HG03039 (cell line): ENCODE results near the gene TNIP1.

ENCODE experiments used
- ATAC-seq: cut with Tn5 transposase; IDR thresholded peaks from one replicate; pipeline ENCODE4 v1.9.1; 2021; ENCODE audit warnings: mild to moderate bottlenecking, moderate library complexity; ENCODE audit not compliant: unreplicated experiment

TNIP1 gene

GRCh38 chr5:151106043-151106442 lies 25.2 kb upstream of the TNIP1 start:
- no peak for ATAC-seq

GRCh38 chr5:151105561-151105960 lies 24.7 kb upstream of the TNIP1 start:
- ATAC-seq = no peak

- ATAC-seq = no peak
These were observed 24.0 kb upstream of the TNIP1 start for GRCh38 chr5:151104795-151105194.

- ATAC-seq = no peak
These were observed 20.9 kb upstream of the TNIP1 start for GRCh38 chr5:151101746-151102145.

DNA sequence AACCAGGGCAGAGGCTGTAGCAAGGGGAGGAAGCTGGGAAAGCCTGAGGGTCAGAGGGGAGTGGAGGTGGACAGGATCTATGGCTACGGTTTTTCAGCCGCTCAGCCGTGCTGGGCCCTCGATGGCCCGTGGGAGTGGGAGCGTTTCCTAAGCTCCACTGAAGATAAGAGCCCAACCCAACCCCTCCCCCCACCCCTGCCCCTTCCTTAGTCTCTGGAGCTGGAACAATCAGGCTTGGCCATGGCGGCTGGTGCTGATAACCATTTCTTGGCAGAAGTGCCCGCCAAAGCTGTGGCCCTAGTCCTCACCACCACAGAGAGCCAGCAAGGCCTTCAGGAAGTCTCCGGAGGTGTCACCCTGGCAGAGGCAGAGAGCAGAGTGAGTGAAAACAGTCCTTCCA lies 20.3 kb upstream of the TNIP1 start:
- no peak for ATAC-seq

GRCh38 chr5:151100681-151101080 lies 19.8 kb upstream of the TNIP1 start:
- ATAC-seq = no peak

GRCh38 chr5:151098768-151099121 lies 17.9 kb upstream of the TNIP1 start:
- no peak for ATAC-seq

DNA sequence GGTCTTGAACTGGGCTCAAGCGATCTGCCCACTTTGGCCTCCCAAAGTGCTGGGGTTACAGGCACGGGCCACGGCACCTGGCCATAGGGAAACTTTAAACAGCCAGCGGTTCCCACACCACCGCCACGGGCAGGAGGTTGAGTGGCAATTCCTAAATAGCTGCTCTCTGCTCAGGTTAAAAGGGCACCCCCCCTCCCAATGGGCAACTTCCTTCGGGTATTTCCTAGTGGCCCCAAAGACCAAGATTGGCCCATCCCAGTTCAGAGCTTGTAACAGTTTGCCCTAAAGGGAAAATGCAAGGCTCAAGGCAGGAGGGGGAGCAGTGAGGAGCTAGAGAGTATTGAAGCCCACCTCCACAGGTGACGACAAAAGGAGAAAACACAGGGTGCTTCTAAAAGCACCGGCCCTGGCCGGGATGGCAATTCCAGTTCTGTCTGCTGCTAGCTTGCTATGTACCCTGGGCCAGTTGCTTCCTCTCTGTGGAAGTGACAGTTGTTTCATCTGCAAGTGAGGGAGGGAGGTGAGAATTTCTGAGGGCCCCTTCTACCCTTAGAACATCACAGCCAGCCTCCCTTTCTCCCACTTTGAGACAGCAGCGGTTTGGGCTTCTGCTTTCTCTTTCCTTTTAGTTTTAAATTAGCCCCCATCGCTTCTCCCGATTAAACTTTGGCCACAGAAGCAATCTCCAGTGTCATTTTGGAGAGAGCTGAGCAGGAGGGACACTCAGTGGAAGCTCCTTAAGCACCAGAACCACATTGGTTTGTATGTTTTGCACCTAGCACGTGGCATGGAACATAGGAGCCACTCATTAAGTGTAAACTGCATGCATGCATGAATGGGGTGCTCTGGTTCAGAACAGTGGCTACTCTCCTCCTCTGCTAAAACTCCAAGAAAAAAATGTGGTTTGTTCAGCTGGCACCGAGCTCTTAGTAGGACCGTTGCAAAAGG lies 17.3 kb upstream of the TNIP1 start:
- peak; percentile 27 for ATAC-seq

GRCh38 chr5:151097061-151097460 lies 16.2 kb upstream of the TNIP1 start:
- no peak for ATAC-seq

GRCh38 chr5:151096001-151096373 lies 15.2 kb upstream of the TNIP1 start:
- no peak for ATAC-seq

DNA sequence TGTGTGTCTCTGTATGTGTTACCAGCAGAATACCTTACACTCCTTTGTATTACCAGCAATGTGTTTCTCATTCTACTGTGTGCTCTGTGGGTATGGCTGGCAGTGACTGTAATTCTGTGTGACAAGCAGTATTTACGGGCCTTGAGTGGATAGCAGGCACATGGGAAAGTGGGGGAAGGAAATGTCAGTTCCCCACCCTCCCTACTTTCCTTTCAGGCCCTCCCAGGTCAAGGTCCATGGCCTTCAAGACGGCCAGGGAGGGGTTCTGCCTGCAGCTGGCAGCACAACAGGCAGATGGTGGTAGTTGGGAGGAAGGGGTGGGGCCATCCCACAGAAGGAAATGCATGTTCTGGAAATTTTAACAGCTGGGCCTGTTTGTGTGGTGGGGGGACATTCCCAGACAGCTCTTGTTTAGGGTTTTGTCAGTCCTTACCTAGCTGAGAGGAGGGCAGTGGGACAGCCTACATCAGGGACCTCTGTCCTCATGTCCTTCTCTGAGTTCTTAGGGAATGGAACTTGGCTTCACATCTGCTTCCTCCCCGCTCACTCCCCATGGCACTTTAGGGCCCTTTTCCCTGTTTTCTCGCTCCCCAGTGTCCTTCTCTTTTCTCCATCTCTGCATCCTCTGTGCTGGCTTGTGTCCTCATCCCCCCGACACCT lies 14.6 kb upstream of the TNIP1 start:
- ATAC-seq = no peak

- ATAC-seq = no peak
These were observed 14.0 kb upstream of the TNIP1 start for GRCh38 chr5:151094852-151095245.

GRCh38 chr5:151094030-151094851 lies 13.4 kb upstream of the TNIP1 start:
- peak; percentile 72 for ATAC-seq

- ATAC-seq = no peak
These were observed 12.6 kb upstream of the TNIP1 start for GRCh38 chr5:151093476-151093889.

DNA sequence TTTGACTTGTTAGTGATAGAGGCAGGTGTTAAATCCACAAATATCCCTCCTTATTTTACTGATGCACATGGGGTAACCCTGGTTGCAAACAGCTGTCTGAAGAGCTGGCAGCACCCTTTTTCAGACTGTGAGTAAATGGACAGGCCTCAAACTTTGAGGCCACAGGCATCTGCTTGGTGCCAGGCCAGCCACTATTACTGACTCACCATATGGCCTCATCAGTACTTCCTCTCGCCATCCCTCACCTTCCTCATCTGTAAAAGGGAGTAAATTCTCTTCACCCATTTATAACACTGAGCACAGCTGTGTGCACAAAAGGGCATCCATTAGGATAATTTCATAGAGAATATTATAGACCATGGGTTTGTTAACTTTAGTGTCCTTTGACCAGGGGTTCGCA lies 11.9 kb upstream of the TNIP1 start:
- no peak for ATAC-seq

GRCh38 chr5:151089726-151090125 lies 8.9 kb upstream of the TNIP1 start:
- no peak for ATAC-seq

DNA sequence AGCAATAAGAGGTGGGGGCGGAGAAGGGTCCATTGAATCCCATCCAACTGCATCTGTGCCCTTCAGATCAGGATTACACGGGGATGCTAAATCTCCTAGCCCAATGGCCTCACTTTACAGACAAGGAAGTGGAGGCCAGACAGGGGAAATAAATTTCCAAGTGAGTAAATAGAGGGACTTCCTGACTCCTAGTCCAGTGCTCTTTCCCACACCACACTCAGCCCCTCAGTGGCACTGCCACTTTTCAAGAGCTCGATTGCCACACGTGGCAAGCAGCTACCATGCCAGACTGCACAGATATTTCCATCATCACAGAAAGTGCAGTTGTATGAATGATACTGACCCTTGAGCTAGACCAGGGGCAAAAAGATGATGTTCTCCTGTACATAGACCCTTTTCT lies 8.2 kb upstream of the TNIP1 start:
- ATAC-seq = no peak

GRCh38 chr5:151087486-151087885 lies 6.7 kb upstream of the TNIP1 start:
- ATAC-seq = no peak

DNA sequence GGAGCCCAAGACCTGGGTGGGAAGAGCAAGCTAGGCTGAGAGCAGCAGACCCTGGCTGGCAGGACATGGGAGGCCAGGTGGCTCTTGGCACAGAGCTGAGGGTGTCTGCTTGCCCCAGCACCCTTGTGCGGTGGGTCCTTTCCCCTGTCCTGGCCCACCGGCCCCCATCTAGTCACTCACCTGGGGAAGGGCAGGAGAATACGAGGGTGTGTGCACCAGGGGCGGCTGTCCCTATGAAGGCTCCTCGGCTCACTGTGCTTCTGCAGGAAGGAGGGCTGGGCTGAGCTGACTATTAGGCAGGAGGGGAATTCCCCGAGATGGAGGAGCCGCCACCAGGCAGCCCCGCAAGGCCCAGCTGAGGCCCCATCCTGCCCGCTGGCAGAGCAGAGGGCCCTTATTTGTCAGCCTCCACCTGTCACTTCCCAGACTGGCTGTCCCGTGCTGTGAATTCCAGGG lies 6.1 kb upstream of the TNIP1 start:
- ATAC-seq = peak; percentile 65

GRCh38 chr5:151086192-151086869 lies 5.5 kb upstream of the TNIP1 start:
- no peak for ATAC-seq

DNA sequence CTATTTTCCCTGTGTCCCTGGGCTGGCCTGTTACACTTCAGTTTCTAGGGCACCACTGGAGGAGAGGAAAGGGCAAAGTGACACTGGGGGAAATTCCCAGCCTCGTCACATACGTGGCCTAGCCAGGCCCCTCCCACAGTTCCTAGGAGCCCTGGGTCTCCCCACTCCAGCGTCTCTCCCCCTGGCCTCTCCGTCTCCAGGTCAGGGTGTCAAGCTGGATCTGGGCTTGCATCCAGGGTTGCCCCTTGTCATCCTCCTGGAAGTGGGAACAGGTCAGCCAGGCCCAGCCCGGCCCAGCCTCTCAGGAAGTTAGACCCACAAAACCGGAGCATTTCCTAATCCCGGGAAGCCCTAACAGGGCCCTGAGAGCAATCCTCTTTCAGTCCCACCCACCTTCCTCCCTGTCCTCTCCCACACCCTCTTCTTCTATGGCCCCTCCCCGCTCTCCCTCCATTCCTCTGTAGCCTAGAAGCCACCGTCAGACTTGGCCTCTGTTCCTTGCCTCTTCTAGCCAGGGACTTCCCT lies 4.7 kb upstream of the TNIP1 start:
- ATAC-seq = no peak
